GM12872 (cell line): Measurements from ENCODE around the gene ERI3.

Experiments
- TF ChIP-seq, protein P1 (sequence below): IDR thresholded peaks from 3 replicates; pipeline ENCODE4 v1.5.1; 2011; ENCODE audit warnings: low read depth, mild to moderate bottlenecking, low read length, moderate library complexity; ENCODE audit not compliant: insufficient read depth

Gene ERI3

DNA sequence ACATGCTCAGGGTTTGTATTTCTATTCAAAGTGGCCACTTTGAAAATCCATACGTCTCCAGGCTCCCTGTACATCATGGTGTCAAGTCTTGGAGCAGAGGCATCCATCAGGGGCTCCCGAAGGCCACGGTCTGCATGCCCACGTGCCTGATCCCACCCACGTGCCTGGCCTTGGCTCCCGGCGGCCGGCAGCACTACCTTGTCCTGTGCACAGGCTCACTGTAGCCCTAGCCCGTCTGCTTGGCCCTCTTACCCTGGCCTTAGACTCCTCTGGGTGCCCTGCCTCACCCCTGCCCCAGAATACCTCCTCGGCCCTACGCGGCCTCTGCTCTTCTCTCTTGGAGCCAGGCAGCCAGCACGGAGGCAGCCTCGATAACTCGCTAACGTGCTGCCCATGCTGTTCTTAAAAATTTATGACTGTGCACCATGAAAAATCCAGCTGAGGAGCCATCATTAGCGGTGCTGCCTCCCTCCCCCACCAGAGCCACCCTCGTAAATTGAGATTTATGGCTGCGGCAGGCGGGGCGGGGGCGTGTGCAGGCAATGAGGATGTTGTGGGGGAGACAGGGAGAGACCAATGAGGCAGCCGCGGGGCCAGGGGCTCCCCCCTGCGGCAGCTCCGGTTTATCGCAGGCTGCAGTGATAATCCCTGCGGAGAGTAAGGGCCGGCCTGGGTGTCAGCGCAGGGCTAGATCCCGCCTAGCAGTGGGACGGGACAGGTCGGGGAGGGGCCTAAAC is 117.2 kb downstream of the ERI3 start:
- TF ChIP-seq, protein P1, sequence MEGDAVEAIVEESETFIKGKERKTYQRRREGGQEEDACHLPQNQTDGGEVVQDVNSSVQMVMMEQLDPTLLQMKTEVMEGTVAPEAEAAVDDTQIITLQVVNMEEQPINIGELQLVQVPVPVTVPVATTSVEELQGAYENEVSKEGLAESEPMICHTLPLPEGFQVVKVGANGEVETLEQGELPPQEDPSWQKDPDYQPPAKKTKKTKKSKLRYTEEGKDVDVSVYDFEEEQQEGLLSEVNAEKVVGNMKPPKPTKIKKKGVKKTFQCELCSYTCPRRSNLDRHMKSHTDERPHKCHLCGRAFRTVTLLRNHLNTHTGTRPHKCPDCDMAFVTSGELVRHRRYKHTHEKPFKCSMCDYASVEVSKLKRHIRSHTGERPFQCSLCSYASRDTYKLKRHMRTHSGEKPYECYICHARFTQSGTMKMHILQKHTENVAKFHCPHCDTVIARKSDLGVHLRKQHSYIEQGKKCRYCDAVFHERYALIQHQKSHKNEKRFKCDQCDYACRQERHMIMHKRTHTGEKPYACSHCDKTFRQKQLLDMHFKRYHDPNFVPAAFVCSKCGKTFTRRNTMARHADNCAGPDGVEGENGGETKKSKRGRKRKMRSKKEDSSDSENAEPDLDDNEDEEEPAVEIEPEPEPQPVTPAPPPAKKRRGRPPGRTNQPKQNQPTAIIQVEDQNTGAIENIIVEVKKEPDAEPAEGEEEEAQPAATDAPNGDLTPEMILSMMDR = peak; percentile 74

DNA sequence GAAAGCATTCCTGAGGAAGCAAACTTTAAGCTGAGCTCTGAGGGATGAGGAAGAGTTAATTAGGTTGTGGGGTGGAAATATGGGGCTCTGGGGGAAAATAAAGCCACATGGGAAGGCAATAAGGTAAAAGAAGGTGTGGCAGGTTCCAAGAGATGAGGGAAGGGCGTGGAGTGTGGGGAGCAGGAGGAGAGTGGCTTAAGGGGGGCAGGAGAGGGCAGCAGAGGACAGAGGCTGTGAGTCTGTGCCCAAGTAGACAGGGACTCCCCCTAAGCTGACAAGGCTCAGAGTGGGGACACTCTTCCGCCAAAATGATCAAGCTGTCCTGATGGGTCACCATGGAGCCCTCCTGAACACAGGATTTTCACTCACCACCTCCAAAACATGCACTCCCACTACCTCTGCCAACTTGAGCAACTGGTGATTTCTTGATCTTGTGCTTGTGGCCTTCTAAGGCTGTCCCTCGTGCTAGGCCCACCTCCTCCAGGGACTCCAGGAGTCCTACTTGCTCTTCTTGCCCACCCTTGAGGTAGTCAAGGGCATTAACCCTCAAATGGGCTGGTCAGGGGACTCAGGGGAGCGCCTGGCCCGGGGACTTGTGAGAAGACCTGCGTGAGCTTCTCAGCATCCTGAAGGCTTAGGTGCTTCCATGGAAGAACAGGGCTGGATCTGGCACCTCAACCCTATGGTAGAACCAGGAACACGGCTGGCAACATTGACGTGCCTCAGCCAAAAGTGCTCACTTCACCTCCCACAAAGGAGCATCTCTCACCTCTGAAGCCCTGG is 118.4 kb downstream of the ERI3 start:
- TF ChIP-seq, protein P1 = no peak

DNA sequence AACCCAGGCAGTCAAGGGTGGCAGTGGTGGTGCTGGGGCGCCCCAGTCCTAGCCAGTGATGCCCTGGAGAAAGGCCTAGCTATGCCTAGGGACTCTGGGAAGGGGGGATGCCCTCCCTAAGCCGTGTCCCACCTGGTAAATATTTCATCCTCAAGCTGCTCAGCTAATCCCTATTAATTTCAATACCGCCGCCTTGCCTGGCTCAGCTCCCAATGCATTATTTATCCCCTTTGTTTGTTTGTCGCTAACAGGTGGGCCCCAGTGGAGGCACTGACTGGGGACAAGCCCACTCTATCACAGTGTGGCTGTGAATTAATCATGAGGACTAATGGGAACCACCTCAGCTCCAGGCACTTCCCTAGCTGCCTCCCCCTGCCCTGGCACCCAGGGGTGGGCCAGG is 119.2 kb downstream of the ERI3 start:
- TF ChIP-seq, protein P1 = no peak

- TF ChIP-seq, protein P1 = no peak
Observed at GRCh38 chr1:44233593-44233992, 121.5 kb downstream of the ERI3 start.

DNA sequence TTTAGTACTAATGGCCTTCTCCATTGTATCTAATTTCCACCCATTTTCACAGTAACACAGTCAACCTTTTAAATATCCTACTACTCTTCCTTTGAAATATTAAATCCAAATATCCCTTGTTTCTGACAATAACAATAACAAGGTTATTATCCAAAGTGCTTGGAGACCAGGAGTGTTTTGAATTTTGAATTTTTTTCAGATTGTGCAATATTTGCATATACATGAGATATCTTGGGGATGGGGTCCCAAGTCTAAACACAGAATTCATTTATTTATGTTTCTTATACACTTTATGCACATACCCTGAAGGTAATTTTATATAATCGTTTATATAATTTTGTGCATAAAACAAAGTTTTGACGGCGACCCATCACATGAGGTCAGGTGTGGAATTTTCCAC is 124.3 kb downstream of the ERI3 start:
- TF ChIP-seq, protein P1 = no peak

- TF ChIP-seq, protein P1 = no peak
Observed at GRCh38 chr1:44229435-44230167, 125.5 kb downstream of the ERI3 start.

GRCh38 chr1:44228218-44228617 is 126.8 kb downstream of the ERI3 start:
- TF ChIP-seq, protein P1 = no peak
